HCT116 (cell line): ENCODE measurements around the gene ATG4D. TPM values are rescaled to one million over a fixed set of nuclear protein-coding genes. Genes with fewer than 3 reads are reported as not detected.

Experiments used
- ATAC-seq: fragments of 200-7000 bp; cut with Tn5 transposase; 2 replicates; pipeline ENCODE4 v1.9.1; 2020; ENCODE audit warnings: mild to moderate bottlenecking, moderate library complexity
- BruUV-seq: library from RNA; stranded (reverse); fragments of 400-500 nt; replicated peaks from 2 replicates; lab custom pipeline; 2021; lab: Mats Ljungman, UMichigan
- CTCF ChIA-PET: fragments of 300-600 bp; sonication (Branson Sonifier 250); formaldehyde crosslinking; loops from one replicate; lab custom pipeline; 2021; ENCODE audit warnings: antibody characterized with exemption; lab: Charles Lee
- POLR2A ChIA-PET: fragments of 300-600, 350-600 bp; sonication (Branson Sonifier 250); formaldehyde crosslinking; loops from one replicate; lab custom pipeline; 2021; ENCODE audit warnings: antibody characterized with exemption; lab: Charles Lee
- RAD21 ChIA-PET, 2 experiments: fragments of 300-600 bp; sonication (Branson Sonifier 250); formaldehyde crosslinking; loops; one replicate each; lab custom pipeline; 2023; ENCODE audit warnings: low total read pairs in 2 of 2; ENCODE audit not compliant: uncharacterized antibody in 2 of 2, unreplicated experiment in 2 of 2, low non-redundant PET in 1 of 2; lab: Charles Lee
- DNase-seq: peaks from one replicate; pipeline ENCODE4 v3.0.0-alpha.2; 2010; ENCODE audit warnings: low read depth, low spot score
- H2AFZ ChIP-seq: fragments of 200-600 bp; shearing (Covaris generic), sonication (generic); 2 replicates; pipeline ENCODE4 v1.6.1; 2017; ENCODE audit warnings: low read depth, mixed run types, mixed read lengths, antibody characterized with exemption, low read length; ENCODE audit not compliant: poor library complexity, severe bottlenecking
- H3K27ac ChIP-seq: 2 replicates; pipeline ENCODE4 v1.5.1; 2012; ENCODE audit warnings: low read depth, low read length
- H3K27me3 ChIP-seq: fragments of 200-600 bp; sonication (generic); 2 replicates; pipeline ENCODE4 v1.6.1; 2016; ENCODE audit warnings: mixed run types, low read length, mixed read lengths; ENCODE audit not compliant: insufficient read depth
- H3K36me3 ChIP-seq, 2 experiments: fragments of 200-500 bp in 1 of 2; fragments of 200-600 bp in 1 of 2; sonication (Bioruptor generic) in 1 of 2; sonication (generic) in 1 of 2; 2 replicates each; pipeline versions ENCODE4 v1.5.1 to v1.6.1; 2014 to 2016; ENCODE audit warnings: low read length in 2 of 2, inconsistent platforms in 1 of 2, mixed read lengths in 1 of 2, mixed run types in 1 of 2; ENCODE audit not compliant: insufficient read depth in 2 of 2, control insufficient read depth in 1 of 2
- H3K4me1 ChIP-seq, 2 experiments: fragments of 200-600 bp in 1 of 2; sonication (generic) in 1 of 2; 2 replicates each; pipeline versions ENCODE4 v1.5.1 to v1.6.1; 2012 to 2017; ENCODE audit warnings: low read length in 2 of 2, inconsistent platforms in 1 of 2, mild to moderate bottlenecking in 1 of 2, mixed read lengths in 1 of 2, mixed run types in 1 of 2, moderate library complexity in 1 of 2; ENCODE audit not compliant: insufficient read depth in 2 of 2, control insufficient read depth in 1 of 2
- H3K4me2 ChIP-seq: fragments of 200-600 bp; sonication (generic); 2 replicates; pipeline ENCODE4 v1.6.1; 2017; ENCODE audit warnings: mixed run types, low read length, mixed read lengths
- H3K4me3 ChIP-seq, 2 experiments: fragments of 200-600 bp in 1 of 2; sonication (generic) in 1 of 2; replicated peaks in 1 of 2; 2 replicates each; pipeline ENCODE4 v1.5.1; 2011 to 2016; ENCODE audit warnings: low read length in 2 of 2, control low read depth in 1 of 2, low read depth in 1 of 2, mild to moderate bottlenecking in 1 of 2, mixed read lengths in 1 of 2, mixed run types in 1 of 2
- H3K79me2 ChIP-seq: fragments of 200-600 bp; sonication (generic); 2 replicates; pipeline ENCODE4 v1.6.1; 2017; ENCODE audit warnings: mild to moderate bottlenecking, mixed run types, low read length, moderate library complexity, mixed read lengths; ENCODE audit not compliant: insufficient read depth
- H3K9ac ChIP-seq: fragments of 200-600 bp; sonication (generic); 2 replicates; pipeline ENCODE4 v1.6.1; 2016; ENCODE audit warnings: low read length, mixed read lengths
- H3K9me2 ChIP-seq: fragments of 200-600 bp; sonication (generic), shearing (Covaris generic); 2 replicates; pipeline ENCODE4 v1.6.1; 2017; ENCODE audit warnings: mixed run types, mild to moderate bottlenecking, moderate library complexity; ENCODE audit not compliant: insufficient read depth
- H3K9me3 ChIP-seq, 2 experiments: fragments of 200-500 bp in 1 of 2; fragments of 200-600 bp in 1 of 2; sonication (Bioruptor generic) in 1 of 2; sonication (generic) in 1 of 2; 2 replicates each; pipeline ENCODE4 v1.6.1; 2014 to 2017; ENCODE audit warnings: low read length in 2 of 2, mixed read lengths in 2 of 2, inconsistent platforms in 1 of 2, low read depth in 1 of 2, mild to moderate bottlenecking in 1 of 2, mixed run types in 1 of 2, moderate library complexity in 1 of 2; ENCODE audit not compliant: control insufficient read depth in 1 of 2, insufficient read depth in 1 of 2
- H4K20me1 ChIP-seq: fragments of 200-600 bp; sonication (generic), shearing (Covaris generic); 2 replicates; pipeline ENCODE4 v1.6.1; 2017; ENCODE audit warnings: mixed run types, mild to moderate bottlenecking, moderate library complexity; ENCODE audit not compliant: insufficient read depth
- CTCF ChIP-seq, 3 experiments: fragments of 200-600 bp in 1 of 3; sonication (generic) in 1 of 3; IDR thresholded peaks in 2 of 3; conservative IDR thresholded peaks in 1 of 3; 2 replicates each; pipeline ENCODE4 v1.5.1; 2012 to 2017; ENCODE audit warnings: low read depth in 2 of 3, low read length in 2 of 3, antibody characterized with exemption in 1 of 3, borderline replicate concordance in 1 of 3, control low read depth in 1 of 3, mild to moderate bottlenecking in 1 of 3, mixed read lengths in 1 of 3, mixed run types in 1 of 3, moderate library complexity in 1 of 3; ENCODE audit not compliant: insufficient read depth in 1 of 3
- EGR1 ChIP-seq: IDR thresholded peaks from 2 replicates; pipeline ENCODE4 v1.6.1; 2012; ENCODE audit warnings: low read depth
- ELF1 ChIP-seq: IDR thresholded peaks from 2 replicates; pipeline ENCODE4 v1.6.1; 2012; ENCODE audit warnings: low read depth, borderline replicate concordance
- EZH2phosphoT487 ChIP-seq: fragments of 200-600 bp; IDR thresholded peaks from 2 replicates; pipeline ENCODE4 v1.6.1; 2018; ENCODE audit warnings: antibody characterized with exemption, borderline replicate concordance
- JUND ChIP-seq: IDR thresholded peaks from 2 replicates; pipeline ENCODE4 v1.6.1; 2012
- POLR2A ChIP-seq: IDR thresholded peaks from 2 replicates; pipeline ENCODE4 v1.7.0; 2011; ENCODE audit warnings: borderline replicate concordance; ENCODE audit not compliant: insufficient read depth, insufficient read length; ENCODE audit errors: extremely low read depth
- SP1 ChIP-seq: IDR thresholded peaks from 2 replicates; pipeline ENCODE4 v1.6.1; 2012; ENCODE audit warnings: low read depth
- YY1 ChIP-seq: IDR thresholded peaks from 2 replicates; pipeline ENCODE4 v1.6.1; 2011; ENCODE audit warnings: low read length, low read depth, moderate library complexity, mild to moderate bottlenecking; ENCODE audit not compliant: insufficient replicate concordance; ENCODE audit errors: extremely low read depth
- intact Hi-C: fragments of 100-400 bp; cut with micrococcal nuclease; formaldehyde crosslinking; loops from 2 replicates; pipeline ENCODE4 v1.10.0; 2022
- total RNA-seq: library from RNA; stranded (reverse); gene quantifications from one replicate; pipeline ENCODE4 v1.2.1, GENCODE V29; 2021; ENCODE audit not compliant: unreplicated experiment

Gene ATG4D
- total RNA-seq, 1 experiment from 2014 or later, result 45.4 TPM

- H3K27me3 ChIP-seq, result no peaks in the 10 kb centered on the region
- no TSS peak for BruUV-seq
- peaks cover 75% of the 10 kb centered on the region for H3K79me2 ChIP-seq
- DNase-seq, result no peak
- H3K27ac ChIP-seq, result no peak overlapping the region; the same call in 1 of the 2 replicates
- intact Hi-C loops, result loop anchor here (5.0 kb wide), 1 partner anchor 68 kb away; the partner anchor contains the start of genes CDKN2D and KRI1
- TF ChIP-seq YY1 (no peak), JUND (no peak), SP1 (no peak), POLR2A (no peak), EZH2phosphoT487 (no peak)
- H3K9me3 ChIP-seq, result no peaks in the 10 kb centered on the region
- H3K4me1 ChIP-seq, result peaks cover 12 to 24% of the 10 kb centered on the region in 2 experiments
- H3K4me2 ChIP-seq, result no peak overlapping the region
- H3K36me3 ChIP-seq, result peaks cover 15 to 23% of the 10 kb centered on the region in 2 experiments; a peak in 3 of 4 replicates
- H3K9ac ChIP-seq, result no peak overlapping the region
- CTCF ChIA-PET, result no interaction called here
- H2AFZ ChIP-seq, result no peak overlapping the region
- no peak for ATAC-seq
- POLR2A ChIA-PET, result no interaction called here
- no peaks in the 10 kb centered on the region for H4K20me1 ChIP-seq
- no peak overlapping the region for H3K4me3 ChIP-seq
- no peaks in the 10 kb centered on the region for H3K9me2 ChIP-seq
- RAD21 ChIA-PET, result no interaction called here
These were observed 44.0 kb upstream of the ATG4D start for GRCh38 chr19:10499550-10500246.

- H3K79me2 ChIP-seq, result peaks cover 70% of the 10 kb centered on the region
- H3K4me3 ChIP-seq, result no peak overlapping the region
- ChIA-PET POLR2A (no interaction called here), CTCF (no interaction called here), RAD21 (no interaction called here)
- no peak overlapping the region for H3K27ac ChIP-seq
- H4K20me1 ChIP-seq, result no peaks in the 10 kb centered on the region
- H3K9me2 ChIP-seq, result no peaks in the 10 kb centered on the region
- no peak overlapping the region for H3K4me2 ChIP-seq
- H3K9ac ChIP-seq, result no peak overlapping the region
- DNase-seq, result no peak
- BruUV-seq, result no TSS peak
- H3K27me3 ChIP-seq, result no peaks in the 10 kb centered on the region
- TF ChIP-seq ELF1 (no peak), EGR1 (no peak), CTCF (IDR thresholded peaks at IDR 0.05 in 2 of 3, conservative IDR thresholded peaks at IDR 0.05 in 1 of 3; ENCODE audit: borderline replicate concordance in 1 of 3, insufficient read depth in 1 of 3, low read depth in 2 of 3, low read length in 2 of 3) (no peak)
- no peaks in the 10 kb centered on the region for H3K9me3 ChIP-seq
- H2AFZ ChIP-seq, result no peak overlapping the region
- intact Hi-C loops, result loop anchor here (5.0 kb wide), 1 partner anchor 67 kb away; the partner anchor contains the start of genes CDKN2D and KRI1
- H3K36me3 ChIP-seq, result peaks cover 10 to 23% of the 10 kb centered on the region in 2 experiments; a peak in 3 of 4 replicates
- no peak for ATAC-seq
- peaks cover 12 to 25% of the 10 kb centered on the region in 2 experiments for H3K4me1 ChIP-seq
These were observed 43.5 kb upstream of the ATG4D start for GRCh38 chr19:10500247-10500592.
